Fibroblast of villous mesenchyme (primary cell): Measurements from ENCODE around the gene KLK5. TPM values are rescaled to one million over a fixed set of nuclear protein-coding genes. Genes with fewer than 3 reads are reported as not detected.

Experiments
- DNase-seq: peaks from one replicate; pipeline ENCODE4 v3.0.0-alpha.2; 2010; ENCODE audit warnings: low read depth
- H3K4me3 ChIP-seq: 2 replicates; pipeline ENCODE4 v1.5.1; 2011; ENCODE audit warnings: low read depth, mild to moderate bottlenecking, low read length
- total RNA-seq: library from RNA; depleted of rRNA; stranded (reverse); fragments of >200 nt; gene quantifications from 2 replicates; pipeline ENCODE4 v1.2.3, GENCODE V29; 2012
- TF ChIP-seq, protein P1 (sequence below): IDR thresholded peaks from 2 replicates; pipeline ENCODE4 v1.5.1; 2012; ENCODE audit warnings: low read depth, mild to moderate bottlenecking, low read length; ENCODE audit not compliant: insufficient read depth

KLK5 gene
- total RNA-seq, 1 donor, result not detected

DNA sequence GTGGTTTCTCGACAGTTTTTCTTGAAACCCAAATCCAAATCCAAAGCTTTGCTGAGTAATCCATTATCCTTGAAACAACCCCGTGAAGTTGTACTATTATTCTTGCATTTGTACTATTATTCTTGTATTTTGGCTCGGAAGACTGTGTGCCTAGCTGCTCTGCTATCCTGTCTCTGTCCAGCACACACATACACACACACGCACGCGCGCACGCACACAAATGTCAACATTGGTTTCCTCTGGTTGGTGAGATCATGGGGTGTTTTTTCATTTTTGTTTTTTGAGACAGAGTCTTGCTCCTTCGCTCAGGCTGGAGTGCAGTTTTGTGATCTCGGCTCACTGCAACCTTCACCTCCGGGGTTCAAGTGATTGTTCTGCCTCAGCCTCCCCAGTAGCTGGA lies 26.7 kb downstream of the KLK5 start:
- TF ChIP-seq, protein P1, sequence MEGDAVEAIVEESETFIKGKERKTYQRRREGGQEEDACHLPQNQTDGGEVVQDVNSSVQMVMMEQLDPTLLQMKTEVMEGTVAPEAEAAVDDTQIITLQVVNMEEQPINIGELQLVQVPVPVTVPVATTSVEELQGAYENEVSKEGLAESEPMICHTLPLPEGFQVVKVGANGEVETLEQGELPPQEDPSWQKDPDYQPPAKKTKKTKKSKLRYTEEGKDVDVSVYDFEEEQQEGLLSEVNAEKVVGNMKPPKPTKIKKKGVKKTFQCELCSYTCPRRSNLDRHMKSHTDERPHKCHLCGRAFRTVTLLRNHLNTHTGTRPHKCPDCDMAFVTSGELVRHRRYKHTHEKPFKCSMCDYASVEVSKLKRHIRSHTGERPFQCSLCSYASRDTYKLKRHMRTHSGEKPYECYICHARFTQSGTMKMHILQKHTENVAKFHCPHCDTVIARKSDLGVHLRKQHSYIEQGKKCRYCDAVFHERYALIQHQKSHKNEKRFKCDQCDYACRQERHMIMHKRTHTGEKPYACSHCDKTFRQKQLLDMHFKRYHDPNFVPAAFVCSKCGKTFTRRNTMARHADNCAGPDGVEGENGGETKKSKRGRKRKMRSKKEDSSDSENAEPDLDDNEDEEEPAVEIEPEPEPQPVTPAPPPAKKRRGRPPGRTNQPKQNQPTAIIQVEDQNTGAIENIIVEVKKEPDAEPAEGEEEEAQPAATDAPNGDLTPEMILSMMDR, result no peak
- DNase-seq, result no peak

DNA sequence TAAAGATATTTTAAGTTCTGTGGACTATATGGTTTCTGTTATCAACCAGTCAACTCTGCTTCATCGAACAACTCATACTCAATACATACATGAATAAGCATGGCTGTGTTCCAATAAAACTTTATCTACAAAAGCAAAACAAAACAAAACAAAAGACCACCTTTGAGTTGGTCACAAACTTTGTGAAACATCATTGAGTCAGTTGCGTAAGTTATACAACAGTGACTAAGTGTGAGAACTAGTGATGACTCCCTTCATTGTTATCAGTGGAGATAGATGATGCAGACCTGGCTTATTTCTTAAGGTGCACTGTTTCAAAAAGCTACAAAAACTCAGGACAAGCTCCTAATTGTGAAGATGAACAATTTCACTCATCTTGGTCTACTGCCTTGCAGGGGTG lies 27.1 kb downstream of the KLK5 start:
- no peak overlapping the region for H3K4me3 ChIP-seq
- DNase-seq, result no peak
- TF ChIP-seq, protein P1, result no peak

More for the DNA sequence above, 26.7 kb downstream of the KLK5 start:
- H3K4me3 ChIP-seq, result no peak overlapping the region

DNA sequence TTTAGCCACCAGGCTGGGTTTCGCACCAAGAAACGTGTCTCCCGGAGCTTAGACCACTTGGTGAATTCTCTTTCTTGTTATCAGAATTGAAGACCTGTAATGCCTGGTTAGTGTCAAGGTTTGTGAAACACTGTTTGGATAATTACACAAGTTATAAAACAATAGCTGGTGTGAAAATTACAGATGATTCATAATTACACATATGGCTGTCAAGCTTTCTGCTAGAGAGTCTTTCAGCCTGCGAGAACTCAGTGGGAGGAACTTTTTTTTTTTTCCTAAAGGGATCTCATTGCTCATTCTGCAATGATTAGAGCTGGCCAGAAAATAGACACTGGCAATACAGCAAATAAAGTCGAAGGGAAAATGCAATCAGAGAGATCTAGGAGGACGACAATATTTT lies 28.3 kb downstream of the KLK5 start:
- TF ChIP-seq, protein P1, result no peak
- DNase-seq, result no peak
- no peak overlapping the region for H3K4me3 ChIP-seq

DNA sequence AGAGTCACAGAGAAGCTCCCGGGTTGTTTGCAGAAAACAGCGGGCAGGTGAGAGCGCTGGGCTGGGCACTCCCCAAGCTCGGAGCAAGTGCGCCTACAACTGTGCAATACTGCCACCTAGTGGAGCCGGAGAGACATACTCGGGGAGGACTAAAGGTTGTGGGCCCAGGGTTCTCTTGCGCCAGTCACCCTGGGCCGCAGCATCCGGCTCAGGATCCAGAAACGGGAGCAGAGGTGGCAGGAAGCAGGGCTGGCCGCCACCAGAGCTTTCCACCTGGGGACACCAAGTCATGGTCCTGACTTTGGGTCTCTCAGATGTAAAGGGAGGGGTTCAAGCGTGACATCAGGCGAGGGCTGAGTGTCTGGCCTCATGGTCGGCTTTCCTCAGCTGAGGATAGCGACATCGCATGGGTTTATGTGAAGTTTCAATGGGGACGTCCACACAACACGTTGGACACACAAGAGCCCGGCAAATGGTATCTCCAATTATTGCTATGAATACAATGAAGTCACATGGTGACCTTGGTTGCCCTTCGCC lies 30.5 kb downstream of the KLK5 start:
- peak; percentile 76 for DNase-seq
- H3K4me3 ChIP-seq, result no peak overlapping the region
- TF ChIP-seq, protein P1, result peak; percentile 86

GRCh38 chr19:50921426-50922316 lies 31.2 kb downstream of the KLK5 start:
- DNase-seq, result no peak
- H3K4me3 ChIP-seq, result no peak overlapping the region
- TF ChIP-seq, protein P1, result no peak

DNA sequence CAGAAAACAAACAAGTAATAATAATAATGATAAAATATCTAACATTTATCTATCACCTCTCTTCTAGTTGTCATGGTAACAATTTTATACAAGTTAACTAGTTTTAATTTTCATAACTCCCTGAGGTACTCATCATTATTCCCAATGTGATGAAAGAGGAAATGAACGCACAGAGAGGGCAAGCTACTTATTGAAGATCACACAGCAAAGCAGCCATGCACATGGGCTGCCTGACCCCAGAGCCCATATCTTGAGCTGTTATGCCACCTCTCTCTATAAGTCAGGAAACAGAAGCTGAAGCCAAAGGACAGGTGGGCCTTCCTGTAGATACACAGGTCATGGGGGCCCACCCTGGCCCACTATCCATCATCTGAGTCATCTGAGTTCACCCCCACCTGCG lies 36.8 kb downstream of the KLK5 start:
- no peak for DNase-seq
- H3K4me3 ChIP-seq, result no peak overlapping the region
- TF ChIP-seq, protein P1, result no peak
